Tibial nerve (tissue), 4 donors: ENCODE data around the gene CNGB1. TPM values are rescaled to one million over a fixed set of nuclear protein-coding genes. Genes with fewer than 3 reads are reported as not detected.
"Not testable (repeated sequence)": the region's sequence is repeated elsewhere in the genome, so short reads cannot be mapped to it uniquely, and the experiment has no call there.

Experiments
- DNase-seq, 2 donors: peaks; one replicate each; pipeline ENCODE4 v3.0.0-alpha.2; 2019; ENCODE audit warnings: low spot score in 2 of 2
- H3K27ac ChIP-seq, 4 donors: fragments of 200-600 bp; sonication (generic) in 3 of 4; one replicate each; pipeline ENCODE4 v1.5.1; 2017 to 2019; ENCODE audit warnings: mild to moderate bottlenecking in 1 of 4
- H3K27me3 ChIP-seq, 2 donors: fragments of 200-600 bp; sonication (generic) in 1 of 2; one replicate each; pipeline versions ENCODE4 v1.5.1 to v1.6.0; 2017 to 2019
- H3K36me3 ChIP-seq, 3 donors: fragments of 200-600 bp; sonication (generic); one replicate each; pipeline ENCODE4 v1.5.1; 2018 to 2019
- H3K4me1 ChIP-seq, 4 donors: fragments of 200-600 bp; sonication (generic) in 3 of 4; one replicate each; pipeline ENCODE4 v1.5.1; 2017 to 2019
- H3K4me3 ChIP-seq, 4 donors: fragments of 200-600 bp; sonication (generic) in 3 of 4; one replicate each; pipeline ENCODE4 v1.5.1; 2017 to 2019; ENCODE audit warnings: mild to moderate bottlenecking in 1 of 4, moderate library complexity in 1 of 4
- H3K9me3 ChIP-seq, 4 donors: fragments of 200-600 bp; sonication (generic) in 3 of 4; one replicate each; pipeline ENCODE4 v1.5.1; 2017 to 2019
- CTCF ChIP-seq, 5 experiments: fragments of 200-600 bp in 3 of 5; fragments of 450-650 bp in 2 of 5; sonication (generic) in 3 of 5; IDR thresholded peaks; one replicate each; pipeline ENCODE4 v1.5.1; 2016 to 2019; ENCODE audit warnings: antibody characterized with exemption in 5 of 5, mild to moderate bottlenecking in 3 of 5, moderate library complexity in 2 of 5
- EP300 ChIP-seq, 2 donors: sonication (generic); formaldehyde crosslinking; IDR thresholded peaks; one replicate each; pipeline ENCODE4 v1.6.1; 2017; ENCODE audit warnings: antibody characterized with exemption in 2 of 2, mild to moderate bottlenecking in 1 of 2
- POLR2A ChIP-seq, 2 donors: fragments of 450-650 bp; IDR thresholded peaks; one replicate each; pipeline ENCODE4 v1.6.1; 2017; ENCODE audit warnings: antibody characterized with exemption in 2 of 2, mild to moderate bottlenecking in 2 of 2, moderate library complexity in 2 of 2
- WGBS, 2 donors: methylation state at CpG; one replicate each; pipeline ENCODE4 v1.1.5; 2018; 5-methylcytosine and 5-hydroxymethylcytosine counted together
- total RNA-seq, 4 donors: library from RNA; depleted of rRNA; stranded (reverse); fragments of >200 nt; gene quantifications; one replicate each; pipeline ENCODE4 v1.1.0, GENCODE V29; 2016

The CNGB1 gene
- total RNA-seq, 4 donors from 2014 or later: not detected

GRCh38 chr16:57918444-57918843, 52.5 kb downstream of the CNGB1 start:
- TF ChIP-seq EP300 (IDR thresholded peaks at IDR 0.05): no peak
- Histone ChIP-seq H3K9me3 (peaks cover 0 to 12% (median 0%) of the 10 kb centered on the region in 4 donors), H3K4me1 (no peaks in the 10 kb centered on the region), H3K27ac (no peak overlapping the region), H3K4me3 (no peak overlapping the region), H3K27me3 (no peaks in the 10 kb centered on the region), H3K36me3 (no peaks in the 10 kb centered on the region)
- no peak for DNase-seq
- WGBS, 2 donors: 81 to 86% methylated on average over 3 of the region's 3 CpGs

- H3K4me3 ChIP-seq, H3K36me3 ChIP-seq, H3K27ac ChIP-seq, DNase-seq, H3K27me3 ChIP-seq, H3K4me1 ChIP-seq: not testable (repeated sequence)
- H3K9me3 ChIP-seq: peaks cover 0 to 12% (median 0%) of the 10 kb centered on the region in 4 donors
These were observed 53.0 kb downstream of the CNGB1 start for GRCh38 chr16:57917929-57918328.

- DNase-seq, H3K4me3 ChIP-seq, H3K27ac ChIP-seq, H3K27me3 ChIP-seq, H3K36me3 ChIP-seq, H3K4me1 ChIP-seq: not testable (repeated sequence)
- WGBS, 2 donors: 100% methylated on average over 2 of the region's 2 CpGs; no CpG with 5 or more reads in 1 of the 2 donors
- peaks cover 0 to 12% (median 0%) of the 10 kb centered on the region in 4 donors for H3K9me3 ChIP-seq
These were observed 53.4 kb downstream of the CNGB1 start for GRCh38 chr16:57917489-57917888.

- Histone ChIP-seq H3K9me3 (peaks cover 0 to 12% (median 0%) of the 10 kb centered on the region in 4 donors), H3K4me3 (no peak overlapping the region), H3K36me3 (no peaks in the 10 kb centered on the region), H3K27me3 (no peaks in the 10 kb centered on the region), H3K27ac (no peak overlapping the region), H3K4me1 (no peaks in the 10 kb centered on the region)
- WGBS, 2 donors: 71 to 77% methylated on average over 16 of the region's 17 CpGs
- DNase-seq: no peak
- TF ChIP-seq EP300 (IDR thresholded peaks at IDR 0.05) (no peak), POLR2A (IDR thresholded peaks at IDR 0.05) (no peak), CTCF (IDR thresholded peaks at IDR 0.05) (no peak)
These were observed 54.0 kb downstream of the CNGB1 start for GRCh38 chr16:57916735-57917438.

- H3K36me3 ChIP-seq: no peaks in the 10 kb centered on the region
- WGBS, 2 donors: 70 to 71% methylated on average over 12 of the region's 12 CpGs
- H3K4me3 ChIP-seq: no peak overlapping the region
- peaks cover 0 to 12% (median 0%) of the 10 kb centered on the region in 4 donors for H3K9me3 ChIP-seq
- no peaks in the 10 kb centered on the region for H3K4me1 ChIP-seq
- H3K27ac ChIP-seq: no peak overlapping the region
- no peaks in the 10 kb centered on the region for H3K27me3 ChIP-seq
- no peak for DNase-seq
- TF ChIP-seq CTCF (IDR thresholded peaks at IDR 0.05) (no peak), EP300 (IDR thresholded peaks at IDR 0.05) (no peak), POLR2A (IDR thresholded peaks at IDR 0.05) (no peak)
These were observed 55.0 kb downstream of the CNGB1 start for GRCh38 chr16:57915811-57916488.

GRCh38 chr16:57915267-57915666, 55.7 kb downstream of the CNGB1 start:
- Histone ChIP-seq H3K27ac (no peak overlapping the region), H3K4me3 (no peak overlapping the region), H3K4me1 (no peaks in the 10 kb centered on the region), H3K9me3 (peaks cover 0 to 12% (median 0%) of the 10 kb centered on the region in 4 donors), H3K27me3 (no peaks in the 10 kb centered on the region), H3K36me3 (no peaks in the 10 kb centered on the region)
- WGBS, 2 donors: 63 to 65% methylated on average over 9 of the region's 9 CpGs
- no peak for DNase-seq
- no peak for TF ChIP-seq EP300 (IDR thresholded peaks at IDR 0.05)
- no peak for TF ChIP-seq POLR2A (IDR thresholded peaks at IDR 0.05)
- TF ChIP-seq CTCF (IDR thresholded peaks at IDR 0.05): no peak
